ENCODE measurements around the gene WNT9B.

Gene WNT9B

GRCh38 chr17:46851029-46851741 is at the start of gene WNT9B:
Gene WNT9B (plus strand): TSS chr17:46851583. CDS start chr17:46851639, 56 bp downstream.
- peak; percentile 36 for DNase-seq

- DNase-seq = no peak
These were observed 48.6 kb upstream of the WNT9B start for GRCh38 chr17:46802800-46803199.

GRCh38 chr17:46803544-46803943 is 47.8 kb upstream of the WNT9B start:
- DNase-seq = no peak

GRCh38 chr17:46805771-46806170 is 45.6 kb upstream of the WNT9B start:
- no peak for DNase-seq

DNA sequence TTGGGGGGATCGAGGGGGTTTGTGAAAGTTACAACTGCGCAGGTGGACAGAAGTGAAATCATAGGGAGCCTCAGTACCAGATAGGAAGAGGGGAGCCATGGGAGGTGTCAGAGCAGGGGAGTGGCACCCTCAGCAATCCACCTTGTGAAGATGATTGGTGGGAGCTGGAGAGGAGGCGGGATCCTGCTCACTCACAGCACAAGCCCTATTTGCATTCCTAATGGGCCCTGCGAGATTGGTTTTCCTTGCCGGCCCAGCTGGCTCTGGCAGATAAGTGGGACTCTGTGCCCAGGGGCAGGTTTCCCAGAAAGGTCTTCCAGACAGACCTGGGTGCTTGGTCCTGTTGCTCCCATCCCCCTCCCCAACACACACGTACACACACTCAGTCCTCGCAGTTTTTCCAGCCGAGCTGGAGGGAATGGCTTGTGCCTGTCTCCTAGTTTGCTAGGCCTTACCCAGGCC is 42.2 kb upstream of the WNT9B start:
- no peak for DNase-seq

GRCh38 chr17:46810837-46811236 is 40.5 kb upstream of the WNT9B start:
- no peak for DNase-seq

DNA sequence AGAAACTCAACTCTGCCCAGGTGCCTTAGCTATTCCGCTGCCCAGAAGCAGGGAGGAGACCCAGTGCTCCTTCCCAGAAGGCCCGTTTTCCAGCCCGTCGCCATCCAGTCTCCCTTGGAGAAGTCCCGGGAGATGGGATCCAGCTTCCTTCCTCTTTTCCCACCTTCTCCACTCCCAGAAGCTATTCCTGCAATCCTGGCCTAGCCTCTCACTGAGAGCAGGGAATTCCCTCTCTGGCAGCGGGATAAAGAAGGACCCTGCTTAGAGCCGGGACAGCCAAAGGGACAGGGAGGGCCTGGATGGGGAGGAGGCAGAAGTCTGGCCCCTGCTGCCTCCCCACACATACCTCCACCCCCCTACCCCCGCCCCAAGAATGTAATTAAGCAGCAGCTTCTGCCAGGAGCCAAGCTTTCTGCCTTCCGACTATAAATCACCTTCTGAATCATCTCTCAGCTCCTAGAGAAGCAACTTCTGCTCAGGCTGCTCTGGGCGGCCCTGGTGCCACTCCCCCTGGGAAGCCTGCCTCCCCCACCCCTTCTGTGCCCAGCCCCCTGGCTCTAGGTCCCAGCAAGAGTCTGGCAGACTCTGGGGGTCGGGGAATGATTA is 39.3 kb upstream of the WNT9B start:
- DNase-seq = no peak

DNA sequence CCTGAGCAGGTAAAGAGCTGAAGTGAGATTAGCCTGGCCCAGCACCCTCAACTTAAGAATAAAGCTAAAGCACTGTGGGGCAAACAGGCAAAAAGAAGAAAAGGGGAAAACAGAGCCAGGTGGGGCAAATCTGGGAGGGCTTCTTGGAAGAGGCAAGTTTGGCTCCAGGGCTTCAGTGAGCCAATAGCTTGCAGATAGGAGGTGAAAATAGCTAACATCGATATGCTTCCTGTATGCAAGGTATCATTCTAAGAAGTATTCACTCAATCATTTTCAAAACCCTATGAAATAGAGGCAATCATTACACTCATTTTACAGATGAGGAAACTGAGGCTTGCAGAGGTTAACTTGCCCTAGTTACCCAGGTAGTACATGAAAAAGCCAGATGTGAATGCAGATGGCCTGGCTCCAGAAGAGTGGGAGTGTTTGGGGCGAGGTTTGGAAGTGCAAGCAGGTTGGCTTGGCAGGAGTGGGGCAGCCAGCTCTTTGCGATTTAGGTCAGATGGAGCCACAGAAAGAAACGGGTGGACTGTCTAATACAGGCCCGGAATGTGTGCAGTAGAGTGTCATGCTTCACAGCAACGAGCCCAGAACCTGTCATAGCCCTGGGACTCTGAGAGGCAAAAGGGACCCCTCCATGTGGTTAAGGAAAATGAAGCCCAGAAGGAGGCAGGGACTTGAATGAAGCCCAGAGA is 38.6 kb upstream of the WNT9B start:
- DNase-seq = no peak

- no peak for DNase-seq
These were observed 37.5 kb upstream of the WNT9B start for GRCh38 chr17:46813920-46814319.

DNA sequence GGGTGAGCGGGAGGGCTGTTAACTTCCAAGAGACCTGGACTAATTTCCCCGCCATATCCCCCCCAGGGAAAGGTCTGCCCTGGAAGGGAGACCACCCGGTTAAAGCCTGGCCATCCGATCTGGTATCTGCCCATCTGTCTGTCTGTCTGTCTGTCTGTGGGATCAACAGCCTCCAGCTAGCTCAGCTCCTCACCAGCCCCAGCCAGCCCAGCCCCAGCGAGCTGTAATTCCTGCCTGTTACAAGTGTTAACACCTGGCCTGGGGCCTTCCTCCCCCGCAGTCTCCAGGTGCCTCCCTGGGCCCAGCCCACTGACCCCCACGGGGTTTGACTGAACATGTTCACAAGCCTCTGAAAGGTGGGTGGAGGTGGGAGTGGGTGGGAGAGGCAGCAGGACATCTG is 36.9 kb upstream of the WNT9B start:
- no peak for DNase-seq

DNA sequence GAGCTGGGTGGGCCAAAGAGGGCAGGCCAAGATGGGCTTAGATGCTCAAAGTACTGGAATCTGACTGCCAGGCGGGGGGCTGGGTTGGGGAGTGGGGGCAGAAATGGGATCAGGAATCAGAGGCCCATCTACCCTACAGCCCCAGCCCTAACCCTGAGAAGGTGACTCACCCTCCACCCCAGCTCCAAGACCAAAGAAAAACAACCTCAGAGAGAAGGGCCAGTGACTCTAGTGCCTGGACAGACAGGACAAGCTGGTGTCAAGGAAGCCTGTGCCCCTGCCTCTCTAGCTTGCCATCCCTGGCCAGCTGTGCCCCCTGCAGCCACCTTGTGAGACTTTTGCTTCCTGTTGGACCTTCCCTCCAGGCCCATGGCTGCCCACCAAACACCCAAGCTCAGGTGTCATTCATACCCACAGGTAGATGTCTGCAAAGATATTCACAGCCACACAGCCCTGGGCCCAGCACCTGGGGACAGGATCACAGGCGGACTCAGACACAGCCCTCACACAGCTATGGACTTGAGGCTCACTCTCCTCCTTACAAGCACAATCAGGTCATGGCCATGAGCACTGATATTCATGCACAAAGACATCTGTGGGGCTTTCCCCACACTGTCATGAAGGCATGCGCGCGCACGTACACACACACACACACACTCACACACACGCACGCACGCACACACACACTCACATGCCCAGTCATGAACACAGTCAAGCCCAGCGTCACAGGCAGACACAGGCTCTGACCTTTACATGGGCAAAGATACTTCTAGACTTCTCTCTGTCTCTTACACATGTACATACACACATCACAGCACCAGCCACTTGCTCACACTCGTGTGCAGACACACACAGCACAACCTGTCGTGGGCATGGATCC is 35.7 kb upstream of the WNT9B start:
- no peak for DNase-seq

DNA sequence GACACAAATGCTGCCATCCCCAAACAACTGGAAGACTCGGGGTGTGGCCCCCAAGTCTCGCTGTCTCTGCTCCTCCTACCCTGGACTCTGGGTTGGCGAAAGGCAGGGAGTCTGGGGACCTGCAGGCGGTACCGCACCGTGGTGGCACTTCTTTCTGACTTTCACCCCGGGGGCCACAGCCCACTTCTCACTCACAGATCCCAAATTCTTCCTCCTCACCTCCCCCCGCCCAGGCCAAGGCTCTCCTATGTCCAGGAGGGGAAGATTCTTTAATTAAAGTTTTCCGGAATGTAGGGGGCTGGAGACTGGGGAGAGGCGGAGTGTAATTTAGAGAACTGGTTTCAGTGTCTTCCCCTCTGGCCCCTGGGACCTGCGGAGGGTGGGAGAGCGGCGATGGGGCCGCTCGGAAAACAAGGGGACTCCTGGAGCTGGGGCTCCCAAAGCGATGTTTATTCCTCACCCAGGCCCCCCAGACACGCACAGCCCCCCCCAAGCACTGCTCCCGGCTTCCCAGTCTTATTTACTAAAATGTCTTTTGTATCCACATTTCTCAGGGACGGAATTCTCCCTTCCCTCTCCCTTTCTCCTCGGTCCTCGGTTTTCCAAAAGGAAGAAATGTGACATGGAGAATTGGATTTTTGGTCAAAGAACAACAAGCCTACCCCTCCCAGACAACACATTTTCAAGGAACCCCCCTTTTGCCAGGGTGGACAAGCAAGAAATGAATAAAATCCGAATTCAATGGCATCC is 34.1 kb upstream of the WNT9B start:
- DNase-seq = no peak

- DNase-seq = no peak
These were observed 33.5 kb upstream of the WNT9B start for GRCh38 chr17:46817901-46818209.

DNA sequence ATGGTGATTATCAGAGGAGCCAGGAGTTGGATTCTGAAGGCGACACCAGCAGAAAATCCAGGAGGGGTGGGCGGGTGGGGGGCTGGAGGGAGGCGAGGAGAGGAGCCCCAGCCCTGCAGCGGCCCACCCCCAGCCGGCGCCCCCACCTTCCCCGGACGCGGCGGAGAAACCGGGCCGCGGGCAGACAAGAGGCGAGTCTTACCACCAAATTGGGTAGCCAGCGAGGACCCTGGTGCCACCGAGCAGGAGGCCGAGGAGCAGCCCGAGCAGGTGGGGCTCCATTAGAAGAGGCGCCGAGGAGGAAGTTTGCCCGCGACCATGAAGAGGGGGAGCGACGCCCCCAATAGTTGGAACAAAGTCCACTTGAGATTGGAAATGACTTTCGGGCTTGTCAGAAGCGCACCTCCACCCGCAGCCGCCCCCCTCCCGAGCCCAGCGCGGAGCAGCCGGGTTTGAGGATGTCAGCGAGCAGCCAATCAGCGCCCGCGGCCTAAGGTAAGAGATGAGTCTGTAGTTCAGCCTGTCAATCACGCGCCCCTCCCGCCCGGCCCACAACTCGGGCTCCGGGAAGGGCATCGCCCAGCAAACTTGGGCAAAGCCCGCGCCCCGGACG is 33.0 kb upstream of the WNT9B start, which contains the start of gene WNT3:
Gene WNT3, minus strand, starts transcription at position 377 of the 613 bp plus-strand sequence. Its CDS starts 95 bp downstream, at position 282.
- peak; percentile 76 for DNase-seq

GRCh38 chr17:46818929-46819859 is 32.2 kb upstream of the WNT9B start:
- peak; percentile 39 for DNase-seq

- DNase-seq = no peak
These were observed 31.5 kb upstream of the WNT9B start for GRCh38 chr17:46819906-46820351.

- DNase-seq = no peak
These were observed 30.6 kb upstream of the WNT9B start for GRCh38 chr17:46820592-46821450.

- DNase-seq = no peak
These were observed 29.6 kb upstream of the WNT9B start for GRCh38 chr17:46821482-46822387.

All from stimulated activated CD4-positive, alpha-beta T cell treated with anti-CD3 and anti-CD28 coated beads, Interleukin-15, amount 100 ng/mL, for 24 hours (primary cell).